Transverse colon (tissue), 4 donors: Measurements from ENCODE around the gene CHD8. TPM values are rescaled to one million over a fixed set of nuclear protein-coding genes. Genes with fewer than 3 reads are reported as not detected.
"Not testable (repeated sequence)": the region's sequence is repeated elsewhere in the genome, so short reads cannot be mapped to it uniquely, and the experiment has no call there.

Experiments used
- DNase-seq: peaks from one replicate; pipeline ENCODE4 v3.0.0-alpha.2; 2019
- H3K27ac ChIP-seq, 4 donors: fragments of 200-600 bp; sonication (generic); 2 replicates each; pipeline ENCODE4 v1.5.1; 2016 to 2018; ENCODE audit warnings: inconsistent platforms in 4 of 4
- H3K27me3 ChIP-seq: fragments of 200-600 bp; sonication (generic); 2 replicates; pipeline ENCODE4 v1.5.1; 2017; ENCODE audit warnings: inconsistent platforms
- H3K36me3 ChIP-seq, 4 donors: fragments of 200-600 bp; sonication (generic); 2 replicates each; pipeline ENCODE4 v1.5.1; 2017 to 2019; ENCODE audit warnings: inconsistent platforms in 4 of 4
- H3K4me1 ChIP-seq, 4 donors: fragments of 200-600 bp; sonication (generic); 2 replicates each; pipeline ENCODE4 v1.5.1; 2017 to 2020; ENCODE audit warnings: inconsistent platforms in 4 of 4
- H3K4me3 ChIP-seq, 4 donors: fragments of 200-600 bp; sonication (generic); 1 replicate in 1 of 4; 2 replicates in 3 of 4; pipeline versions ENCODE4 v1.5.1 to v1.6.1; 2017 to 2019; ENCODE audit warnings: inconsistent platforms in 4 of 4
- H3K9me3 ChIP-seq, 2 donors: fragments of 200-600 bp; sonication (generic); 2 replicates each; pipeline ENCODE4 v1.5.1; 2017 to 2019; ENCODE audit warnings: inconsistent platforms in 2 of 2
- EP300 ChIP-seq: sonication (generic); formaldehyde crosslinking; IDR thresholded peaks from one replicate; pipeline ENCODE4 v1.6.1; 2017; ENCODE audit warnings: antibody characterized with exemption, low read depth
- POLR2A ChIP-seq: fragments of 450-650 bp; IDR thresholded peaks from one replicate; pipeline ENCODE4 v1.6.1; 2016; ENCODE audit warnings: antibody characterized with exemption, mild to moderate bottlenecking, moderate library complexity
- POLR2AphosphoS5 ChIP-seq, 3 donors: sonication (generic); formaldehyde crosslinking; IDR thresholded peaks; one replicate each; pipeline ENCODE4 v1.6.1; 2016; ENCODE audit warnings: antibody characterized with exemption in 3 of 3
- WGBS, 2 donors: methylation state at CpG; one replicate each; pipeline ENCODE4 v1.1.5; 2018; ENCODE audit warnings: low coverage in 1 of 2; 5-methylcytosine and 5-hydroxymethylcytosine counted together
- in situ Hi-C, 4 donors: fragments of 200-750 bp; cut with MboI; loops; one replicate each; pipeline versions ENCODE4 v1.15.0 to v1.15.1; 2017; ENCODE audit warnings: low sequenced_read_pairs in 3 of 4, low pct_ligation_motif_present in 1 of 4, low pct_unique_long_range_greater_than_20kb in 1 of 4
- intact Hi-C: fragments of 100-400 bp; cut with DNase I; formaldehyde crosslinking; loops from one replicate; pipeline ENCODE4 v1.15.1; 2023; ENCODE audit warnings: low total_unique reads
- total RNA-seq, 4 donors: library from RNA; depleted of rRNA; stranded (reverse); fragments of >200 nt; gene quantifications; one replicate each; pipeline ENCODE4 v1.1.0, GENCODE V29; 2016
- TF ChIP-seq, protein P1 (sequence below), 5 experiments: fragments of 200-600 bp in 3 of 5; fragments of 450-650 bp in 2 of 5; sonication (generic) in 3 of 5; IDR thresholded peaks; 1 replicate in 2 of 5; 2 replicates in 3 of 5; pipeline ENCODE4 v1.5.1; 2016 to 2017; ENCODE audit warnings: antibody characterized with exemption in 5 of 5, inconsistent platforms in 3 of 5, mild to moderate bottlenecking in 2 of 5, moderate library complexity in 1 of 5

The CHD8 gene
- total RNA-seq, 4 donors from 2014 or later, result 46.2 to 59.7 (median 50.8) TPM

DNA sequence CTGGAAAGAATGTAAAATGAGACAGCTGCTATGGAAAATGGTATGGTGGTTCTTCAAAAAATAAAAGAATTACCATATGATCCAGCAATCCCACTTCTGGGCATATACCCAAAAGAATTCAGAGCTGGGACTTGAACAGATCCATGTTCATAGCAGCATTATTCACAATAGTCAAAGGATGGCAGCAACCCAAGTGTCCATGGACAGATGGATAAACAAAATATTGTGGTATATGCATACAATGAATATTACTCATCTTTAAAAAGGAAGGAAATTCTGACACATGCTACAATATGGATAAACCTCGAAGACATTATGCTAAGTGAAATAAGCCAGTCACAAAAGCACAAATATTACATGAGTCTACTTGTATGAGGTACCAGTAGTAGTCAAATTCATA, 11.7 kb upstream of the CHD8 start:
- no peaks in the 10 kb centered on the region for H3K9me3 ChIP-seq
- intact Hi-C loops, result no loop called here
- 60 to 78% methylated on average over 1 of the region's 1 CpG for whole genome bisulfite sequencing, 2 donors
- DNase-seq, result no peak
- H3K36me3 ChIP-seq, result peaks cover 0 to 69% (median 16%) of the 10 kb centered on the region in 4 donors
- in situ Hi-C loops, result no loop called here
- H3K4me1 ChIP-seq, result no peaks in the 10 kb centered on the region
- no peaks in the 10 kb centered on the region for H3K27me3 ChIP-seq
- no peak overlapping the region for H3K4me3 ChIP-seq
- H3K27ac ChIP-seq, result no peak overlapping the region
- no peak for TF ChIP-seq EP300
- no peak for TF ChIP-seq POLR2AphosphoS5 (IDR thresholded peaks at IDR 0.05)
- TF ChIP-seq, protein P1, sequence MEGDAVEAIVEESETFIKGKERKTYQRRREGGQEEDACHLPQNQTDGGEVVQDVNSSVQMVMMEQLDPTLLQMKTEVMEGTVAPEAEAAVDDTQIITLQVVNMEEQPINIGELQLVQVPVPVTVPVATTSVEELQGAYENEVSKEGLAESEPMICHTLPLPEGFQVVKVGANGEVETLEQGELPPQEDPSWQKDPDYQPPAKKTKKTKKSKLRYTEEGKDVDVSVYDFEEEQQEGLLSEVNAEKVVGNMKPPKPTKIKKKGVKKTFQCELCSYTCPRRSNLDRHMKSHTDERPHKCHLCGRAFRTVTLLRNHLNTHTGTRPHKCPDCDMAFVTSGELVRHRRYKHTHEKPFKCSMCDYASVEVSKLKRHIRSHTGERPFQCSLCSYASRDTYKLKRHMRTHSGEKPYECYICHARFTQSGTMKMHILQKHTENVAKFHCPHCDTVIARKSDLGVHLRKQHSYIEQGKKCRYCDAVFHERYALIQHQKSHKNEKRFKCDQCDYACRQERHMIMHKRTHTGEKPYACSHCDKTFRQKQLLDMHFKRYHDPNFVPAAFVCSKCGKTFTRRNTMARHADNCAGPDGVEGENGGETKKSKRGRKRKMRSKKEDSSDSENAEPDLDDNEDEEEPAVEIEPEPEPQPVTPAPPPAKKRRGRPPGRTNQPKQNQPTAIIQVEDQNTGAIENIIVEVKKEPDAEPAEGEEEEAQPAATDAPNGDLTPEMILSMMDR (IDR thresholded peaks at IDR 0.05), result no peak
- TF ChIP-seq POLR2A, result no peak

DNA sequence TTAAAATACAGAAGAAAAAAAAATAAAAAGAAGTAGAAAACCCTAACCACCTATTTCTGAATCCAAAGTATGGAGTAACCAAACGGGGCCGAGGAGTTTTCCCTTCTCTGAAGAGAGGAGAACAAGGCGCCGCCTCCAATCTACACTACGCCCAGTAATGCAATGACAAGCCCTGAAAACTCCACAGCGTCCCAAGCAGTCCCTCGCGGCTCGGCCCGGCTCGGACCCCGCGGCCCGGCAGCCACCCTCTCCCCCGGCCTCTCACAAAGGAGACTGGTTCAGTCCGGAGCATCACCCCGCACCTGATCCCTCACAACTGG, 371 bp downstream of the CHD8 start:
- no peak for DNase-seq
- no peak for TF ChIP-seq EP300
- 0% methylated on average over 2 to 17 of the region's 17 CpGs for WGBS, 2 donors
- Histone ChIP-seq H3K4me3 (peak overlapping the region; percentile 57 to 95 (median 80)), H3K9me3 (no peaks in the 10 kb centered on the region), H3K36me3 (peaks cover 0 to 7% (median under 1%) of the 10 kb centered on the region in 4 donors), H3K27ac (peak overlapping the region; percentile 94 to 98 (median 95)), H3K27me3 (no peaks in the 10 kb centered on the region), H3K4me1 (peaks cover 0 to 42% (median 22%) of the 10 kb centered on the region in 4 donors)
- in situ Hi-C loops, result no loop called here
- intact Hi-C loops, result loop anchor here (5.0 kb wide), 1 partner anchor 102 kb away; no protein-coding TSS in a partner anchor

DNA sequence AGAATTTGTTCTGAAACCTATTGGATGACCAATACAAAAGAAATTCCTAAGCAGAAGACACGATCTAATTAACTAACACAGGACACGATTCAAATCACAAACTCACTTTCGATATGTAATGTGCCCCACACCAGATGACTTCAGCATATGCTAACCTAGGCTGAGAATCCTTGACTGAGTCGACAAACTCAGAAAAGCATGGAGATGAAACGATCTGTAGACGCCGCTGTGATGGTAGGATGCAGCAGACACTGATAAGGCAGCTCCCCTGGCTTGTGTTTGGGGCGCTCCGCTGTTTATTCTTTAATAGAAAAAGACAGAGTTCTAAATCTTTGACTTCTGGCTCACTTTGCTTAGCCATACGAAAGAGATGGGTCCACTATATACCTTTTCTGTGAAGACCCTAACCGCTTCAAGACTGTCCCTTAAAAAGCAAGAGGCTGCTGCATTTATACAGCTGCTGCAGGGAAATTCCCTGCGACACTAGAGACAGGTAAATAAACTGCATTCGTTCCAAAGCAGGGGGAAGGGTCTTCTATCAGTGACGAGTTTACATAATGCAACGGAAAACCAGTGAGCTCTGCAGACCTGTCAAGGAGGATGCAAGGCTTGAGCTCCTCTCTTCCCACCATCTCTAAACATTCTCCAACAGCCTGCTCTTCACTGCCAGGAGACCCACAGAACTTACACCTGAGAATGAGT, 929 bp downstream of the CHD8 start:
- WGBS, 2 donors, result 21 to 40% methylated on average over 10 to 15 of the region's 15 CpGs
- H3K4me1 ChIP-seq, result peaks cover 0 to 48% (median 24%) of the 10 kb centered on the region in 4 donors
- intact Hi-C loops, result loop anchor here (5.0 kb wide), 1 partner anchor 102 kb away; no protein-coding TSS in a partner anchor
- no peak for DNase-seq
- H3K9me3 ChIP-seq, result no peaks in the 10 kb centered on the region
- H3K4me3 ChIP-seq, result peak overlapping the region; percentile 57 to 95 (median 80)
- TF ChIP-seq POLR2A, result no peak
- TF ChIP-seq, protein P1 (IDR thresholded peaks at IDR 0.05), result no peak
- no peak for TF ChIP-seq POLR2AphosphoS5 (IDR thresholded peaks at IDR 0.05)
- no peak for TF ChIP-seq EP300
- no peaks in the 10 kb centered on the region for H3K27me3 ChIP-seq
- H3K36me3 ChIP-seq, result peaks cover 0 to 6% (median 0%) of the 10 kb centered on the region in 4 donors
- peak overlapping the region; percentile 94 to 98 (median 95) for H3K27ac ChIP-seq
- in situ Hi-C loops, result no loop called here

DNA sequence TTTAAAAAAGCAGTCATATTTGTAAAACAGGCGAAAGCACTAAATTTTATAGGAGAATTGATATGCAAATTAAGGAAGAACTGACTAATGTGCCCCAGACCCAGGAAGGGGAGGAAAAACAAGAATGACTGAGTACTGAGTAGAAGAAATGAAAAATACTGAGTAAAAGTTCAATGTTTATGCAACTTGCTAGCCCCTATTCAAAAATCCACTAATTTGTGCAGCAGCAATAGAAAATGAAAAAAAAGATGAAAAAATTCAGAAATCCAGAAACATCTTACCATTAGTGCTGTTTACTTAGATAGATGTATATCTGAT, 6.1 kb downstream of the CHD8 start:
- H3K27me3 ChIP-seq, result no peaks in the 10 kb centered on the region
- intact Hi-C loops (no loop called here), in situ Hi-C loops (no loop called here)
- 70 to 75% methylated on average over 1 of the region's 1 CpG for whole genome bisulfite sequencing, 2 donors
- no peaks in the 10 kb centered on the region for H3K9me3 ChIP-seq
- H3K4me3 ChIP-seq, result no peak overlapping the region
- no peak overlapping the region for H3K27ac ChIP-seq
- TF ChIP-seq POLR2A, result no peak
- TF ChIP-seq EP300, result no peak
- TF ChIP-seq, protein P1 (IDR thresholded peaks at IDR 0.05), result no peak
- no peak for TF ChIP-seq POLR2AphosphoS5 (IDR thresholded peaks at IDR 0.05)
- no peak for DNase-seq
- H3K36me3 ChIP-seq, result peaks cover 0 to 6% (median 0%) of the 10 kb centered on the region in 4 donors
- peaks cover 0 to 48% (median 16%) of the 10 kb centered on the region in 4 donors for H3K4me1 ChIP-seq

GRCh38 chr14:21442657-21443056, 13.3 kb downstream of the CHD8 start:
- DNase-seq, H3K27me3 ChIP-seq, H3K36me3 ChIP-seq, H3K9me3 ChIP-seq, H3K4me1 ChIP-seq, in situ Hi-C loops, H3K27ac ChIP-seq, H3K4me3 ChIP-seq, intact Hi-C loops: not testable (repeated sequence)
- WGBS, 2 donors, result 80% methylated on average over 1 of the region's 1 CpG; no CpG with 5 or more reads in 1 of the 2 donors
